Measurements from ENCODE around the gene MOAP1.
A peak's percentile ranks its signal among the peaks of the same experiment; 100 is the strongest.
"Not testable (repeated sequence)": the region's sequence is repeated elsewhere in the genome, so short reads cannot be mapped to it uniquely, and the experiment has no call there.

Gene MOAP1, protein sequence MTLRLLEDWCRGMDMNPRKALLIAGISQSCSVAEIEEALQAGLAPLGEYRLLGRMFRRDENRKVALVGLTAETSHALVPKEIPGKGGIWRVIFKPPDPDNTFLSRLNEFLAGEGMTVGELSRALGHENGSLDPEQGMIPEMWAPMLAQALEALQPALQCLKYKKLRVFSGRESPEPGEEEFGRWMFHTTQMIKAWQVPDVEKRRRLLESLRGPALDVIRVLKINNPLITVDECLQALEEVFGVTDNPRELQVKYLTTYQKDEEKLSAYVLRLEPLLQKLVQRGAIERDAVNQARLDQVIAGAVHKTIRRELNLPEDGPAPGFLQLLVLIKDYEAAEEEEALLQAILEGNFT

GRCh38 chr14:93184391-93185348 lies at the start of gene MOAP1, which contains the start of gene LYSET:
Gene MOAP1 (minus strand): TSS chr14:93184897. CDS start chr14:93184242, 655 bp downstream.
Gene LYSET (plus strand): TSS chr14:93185317. CDS start chr14:93185406, 89 bp downstream.
- peak; percentile 82 to 87 for DNase-seq

GRCh38 chr14:93233078-93233477 lies 48.4 kb upstream of the MOAP1 start:
- DNase-seq: not testable (repeated sequence)

DNA sequence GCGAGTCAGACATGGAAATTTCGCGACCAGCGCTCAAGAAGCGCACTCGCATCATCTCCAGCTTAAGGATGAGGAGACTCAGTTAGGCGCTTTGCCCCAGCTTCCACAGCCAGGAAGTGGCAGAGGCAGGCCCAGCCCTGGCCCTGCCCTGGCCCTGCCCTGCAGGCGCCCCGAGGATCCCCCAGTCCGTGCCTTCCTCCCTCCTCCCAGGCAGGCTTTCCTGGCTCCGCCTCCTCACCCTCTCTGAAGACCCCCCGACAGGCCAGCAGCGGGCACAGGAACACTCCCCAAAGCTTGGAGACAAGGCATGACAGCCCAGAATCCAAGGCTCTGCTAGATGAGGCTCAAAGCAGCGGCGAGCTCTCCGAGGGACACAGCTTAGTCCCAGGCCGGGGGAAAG lies 47.5 kb upstream of the MOAP1 start:
- DNase-seq: no peak

DNA sequence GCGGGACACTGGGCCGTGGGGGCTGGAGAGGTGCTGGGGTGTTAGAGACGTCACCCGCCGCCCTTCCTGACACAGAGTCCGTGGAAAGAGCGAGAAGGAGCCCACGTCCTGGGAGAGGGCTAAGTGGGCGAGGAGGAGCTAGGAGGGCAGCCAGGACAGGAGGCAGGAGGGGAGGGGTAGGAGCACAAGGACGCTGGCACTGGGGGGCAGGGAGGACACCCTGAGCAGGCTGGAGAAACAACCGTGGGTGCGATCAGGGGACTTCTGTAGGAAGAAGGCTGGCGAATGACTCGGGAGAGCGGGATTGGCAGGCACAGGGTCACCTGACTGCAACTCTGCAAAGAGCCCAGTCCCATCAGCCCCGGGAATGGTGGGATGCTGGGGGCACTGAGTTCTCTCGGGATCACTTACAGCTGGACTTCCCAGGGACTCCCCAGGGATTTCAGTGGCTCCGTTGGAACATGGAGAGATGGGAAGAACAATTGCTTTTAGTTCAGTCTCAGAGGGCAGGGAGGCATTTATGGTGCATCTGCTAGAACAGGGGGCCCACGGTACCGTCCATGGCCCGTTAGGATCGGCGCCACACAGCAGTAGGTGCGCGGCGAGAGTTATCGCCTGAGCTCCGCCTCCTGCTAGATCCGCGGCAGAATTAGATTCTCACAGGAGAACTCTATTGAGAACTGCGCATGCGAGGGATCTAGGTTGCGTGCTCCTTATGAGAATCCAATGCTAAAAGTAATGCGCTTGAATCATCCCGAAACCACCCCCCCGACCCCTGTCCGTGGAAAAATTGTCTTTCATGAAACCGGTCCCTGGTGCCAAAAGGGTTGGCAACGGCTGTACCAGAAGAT lies 46.7 kb upstream of the MOAP1 start:
- no peak for DNase-seq

- no peak for DNase-seq
Measured at GRCh38 chr14:93230539-93230938, 45.8 kb upstream of the MOAP1 start.

DNA sequence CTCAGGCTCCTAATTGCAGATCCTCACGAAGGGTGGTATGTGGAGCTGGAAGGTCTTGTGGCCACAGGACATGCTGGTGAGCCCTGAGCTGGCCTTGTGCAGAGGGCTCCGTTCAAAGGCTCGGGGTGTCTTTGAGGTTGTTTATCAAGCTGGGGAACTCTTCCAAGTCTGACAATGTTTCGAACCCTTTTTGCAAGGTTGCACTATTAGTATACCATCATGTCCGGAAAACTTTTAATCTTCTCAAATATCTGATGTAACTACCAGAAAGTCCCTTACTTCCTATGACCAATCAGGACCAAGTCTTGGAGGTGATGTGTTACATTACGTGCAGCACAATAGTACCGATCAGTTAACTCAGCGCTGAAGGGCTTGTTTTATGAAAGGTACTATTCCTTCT lies 43.9 kb upstream of the MOAP1 start:
- no peak for DNase-seq

GRCh38 chr14:93223565-93223964 lies 38.9 kb upstream of the MOAP1 start:
- DNase-seq: no peak

- no peak for DNase-seq
Measured at GRCh38 chr14:93220509-93220908, 35.8 kb upstream of the MOAP1 start.

DNA sequence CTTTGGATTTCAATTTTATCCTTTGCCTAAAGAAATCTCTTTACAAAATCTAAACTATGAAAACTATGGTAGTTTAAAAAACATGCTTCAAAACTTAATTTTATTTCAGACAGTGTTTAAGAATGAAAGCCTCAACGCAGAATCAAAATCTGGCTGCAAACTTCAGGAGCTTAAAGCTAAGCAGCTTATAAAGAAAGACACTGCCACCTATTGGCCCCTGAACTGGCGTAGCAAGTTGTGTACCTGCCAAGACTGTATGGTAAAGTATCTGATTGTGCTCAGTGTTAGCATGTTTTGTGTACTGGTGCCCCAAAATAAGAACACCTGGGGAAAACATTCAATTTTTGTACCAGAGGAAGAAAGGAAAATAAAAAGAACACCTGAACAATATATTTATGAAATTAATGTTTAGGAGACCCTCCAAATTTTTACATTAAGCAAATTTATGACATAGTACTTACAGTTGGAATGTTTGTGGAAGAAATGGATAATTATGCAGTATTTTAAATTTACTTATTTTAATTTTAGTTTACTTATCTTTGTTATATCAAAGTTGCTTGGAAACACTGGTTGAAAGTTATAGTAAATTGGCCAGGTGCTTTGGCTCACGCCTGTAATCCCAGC lies 34.5 kb upstream of the MOAP1 start:
- DNase-seq: peak; percentile 13 to 47

DNA sequence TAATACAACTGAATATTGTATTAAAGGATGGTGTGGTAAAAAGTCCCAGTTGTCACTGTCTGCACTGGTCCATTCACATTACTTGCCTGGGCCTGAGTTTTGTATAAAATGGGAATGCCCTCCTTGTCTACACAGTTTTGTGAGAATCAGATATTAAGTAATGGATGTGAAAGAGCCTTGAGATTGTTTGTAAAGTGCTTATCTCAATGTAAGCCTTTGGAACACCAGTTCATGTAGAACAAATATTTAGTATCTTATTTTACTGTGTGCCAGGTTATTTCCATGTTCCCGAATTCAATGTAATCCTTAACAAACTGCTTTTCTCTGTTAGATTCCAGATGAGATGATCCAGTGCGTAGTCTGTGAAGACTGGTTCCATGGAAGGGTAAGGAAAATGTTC lies 29.9 kb upstream of the MOAP1 start:
- no peak for DNase-seq

DNA sequence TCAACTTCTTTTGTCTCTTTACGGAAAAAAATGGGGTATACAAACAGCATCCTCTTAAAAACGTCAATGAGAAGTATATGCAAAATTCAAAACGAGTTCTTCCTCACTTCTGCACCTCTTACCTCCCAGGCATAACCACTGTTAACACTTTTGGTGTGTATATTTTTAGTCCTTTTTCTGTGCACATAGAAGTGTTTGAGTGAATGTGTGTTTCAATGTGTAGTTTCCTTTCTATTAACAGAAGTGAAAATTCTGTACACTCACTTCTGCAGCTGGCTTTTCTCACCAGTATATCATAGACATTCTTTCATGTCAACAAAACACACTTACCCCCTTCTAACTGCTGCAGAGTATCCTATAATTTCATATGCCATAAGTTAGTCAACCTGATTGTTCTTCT lies 27.7 kb upstream of the MOAP1 start:
- no peak for DNase-seq

- DNase-seq: peak in 1 of 2 experiments; percentile 26
Measured at GRCh38 chr14:93207468-93208308, 23.0 kb upstream of the MOAP1 start.

GRCh38 chr14:93206793-93207467 lies 22.2 kb upstream of the MOAP1 start, which contains the start of the genes GON7 and UBR7:
Gene GON7 (minus strand): TSS chr14:93207065. CDS start chr14:93207037, 28 bp downstream.
Gene UBR7 (plus strand): TSS chr14:93207256. CDS start chr14:93207292, 36 bp downstream.
- DNase-seq: peak; percentile 82 to 83

DNA sequence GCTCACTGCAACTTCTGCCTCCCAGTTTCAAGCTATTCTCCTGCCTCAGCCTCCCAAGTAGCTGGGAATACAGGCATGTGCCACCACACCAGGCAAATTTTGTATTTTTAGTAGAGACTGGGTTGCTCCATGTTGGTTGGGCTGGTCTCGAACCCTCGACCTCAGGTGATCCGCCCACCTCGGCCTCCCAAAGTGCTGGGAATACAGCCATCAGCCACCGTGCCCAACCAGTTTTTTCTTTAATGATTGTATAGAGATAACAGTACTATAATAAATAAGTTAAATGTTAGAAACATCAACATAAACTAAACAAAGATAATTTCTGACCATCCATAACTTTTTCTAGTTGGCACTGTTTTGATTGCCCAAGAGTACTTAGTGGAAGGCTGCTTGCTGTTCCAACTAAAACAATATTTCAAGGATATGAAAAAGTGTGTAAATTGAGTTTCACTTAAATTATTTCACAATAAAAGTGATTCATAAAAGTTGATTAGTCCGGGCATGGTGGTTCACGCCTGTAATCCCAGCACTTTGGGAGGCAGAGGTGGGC lies 16.5 kb upstream of the MOAP1 start:
- DNase-seq: no peak

- no peak for DNase-seq
Measured at GRCh38 chr14:93200553-93200952, 15.9 kb upstream of the MOAP1 start.

DNA sequence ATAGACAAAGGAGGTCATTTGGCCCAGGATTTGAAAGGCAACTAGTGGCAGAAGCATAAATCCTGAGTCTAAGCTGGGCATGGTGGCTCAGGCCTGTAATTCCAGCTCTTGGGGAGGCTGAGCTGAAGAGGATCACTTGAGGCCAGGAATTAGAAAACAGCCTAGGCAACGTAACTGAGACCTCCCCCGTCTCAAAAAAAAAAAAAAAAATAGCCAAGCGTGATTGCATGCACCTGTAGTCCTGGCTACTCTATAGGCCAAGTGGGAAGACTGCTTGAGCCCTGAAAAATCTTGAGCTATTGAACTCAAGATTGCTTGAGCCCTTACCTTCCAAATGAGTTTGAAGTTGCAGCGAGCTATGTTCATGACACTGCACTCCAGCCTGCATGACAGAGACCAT lies 14.3 kb upstream of the MOAP1 start:
- DNase-seq: no peak

DNA sequence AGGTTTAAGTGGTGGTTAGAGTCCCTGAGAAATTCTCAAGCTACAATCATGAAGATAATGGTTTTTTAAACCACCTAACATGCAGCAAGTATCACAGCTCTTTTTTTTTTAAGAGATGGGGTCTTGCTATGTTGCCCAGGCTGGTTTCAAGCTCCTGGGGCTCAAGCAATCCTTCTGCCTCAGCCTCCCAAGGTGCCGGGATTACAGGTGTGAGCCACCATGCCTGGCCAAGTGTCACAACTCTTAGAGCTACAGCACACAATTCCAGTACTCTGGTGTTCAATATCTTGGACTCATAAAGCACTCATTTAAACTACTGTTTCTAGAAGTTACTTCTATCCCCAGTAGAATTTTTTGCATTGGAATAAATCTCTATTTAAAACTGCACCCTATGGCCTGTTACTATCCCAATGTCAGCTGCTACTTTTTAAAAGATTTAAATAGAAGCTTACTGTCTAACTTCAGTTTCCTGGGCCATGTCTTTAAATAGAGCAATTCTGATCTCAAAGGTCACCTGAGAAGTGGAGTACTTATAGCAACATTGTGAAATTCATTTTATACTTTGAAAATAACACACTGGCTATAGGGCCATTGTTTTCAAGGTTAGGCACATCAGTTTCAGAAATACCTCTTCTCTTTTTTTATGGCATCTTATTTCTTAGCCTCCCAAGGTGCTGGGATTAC lies 10.8 kb upstream of the MOAP1 start:
- no peak for DNase-seq

GRCh38 chr14:93186956-93187355 lies 2.3 kb upstream of the MOAP1 start:
- no peak for DNase-seq

DNA sequence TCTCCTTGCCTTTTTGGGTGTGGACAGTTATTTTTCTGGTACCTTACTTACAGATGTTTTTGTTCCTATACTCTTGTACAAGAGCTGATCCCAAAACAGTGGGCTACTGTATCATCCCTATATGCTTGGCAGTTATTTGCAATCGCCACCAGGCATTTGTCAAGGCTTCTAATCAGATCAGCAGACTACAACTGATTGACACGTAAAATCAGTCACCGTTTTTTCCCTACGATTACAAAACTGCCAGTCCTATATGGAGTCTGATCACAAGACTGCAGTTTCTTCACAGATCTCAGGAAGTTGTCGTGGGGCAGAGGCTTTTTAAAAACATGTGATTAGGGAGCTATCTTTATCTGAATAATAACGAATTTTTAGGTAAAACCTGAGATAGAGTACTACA lies 1.8 kb upstream of the MOAP1 start:
- no peak for DNase-seq

GRCh38 chr14:93185349-93185720 lies 638 bp upstream of the MOAP1 start:
- DNase-seq: no peak
